Nephron (organoid): Measurements from ENCODE around the gene HCAR1.

ENCODE experiments used
- H3K27ac Mint-ChIP-seq, 3 experiments: 2 replicates each; pipeline ENCODE4 v1.8.0; 2020; ENCODE audit warnings: mixed read lengths in 3 of 3, mild to moderate bottlenecking in 2 of 3, moderate library complexity in 1 of 3
- H3K27me3 Mint-ChIP-seq: 2 replicates; pipeline ENCODE4 v1.8.0; 2021; ENCODE audit warnings: low read depth, mild to moderate bottlenecking, moderate library complexity, mixed read lengths
- H3K36me3 Mint-ChIP-seq: 2 replicates; pipeline ENCODE4 v1.8.0; 2020; ENCODE audit warnings: low read depth, mixed read lengths
- H3K4me1 Mint-ChIP-seq: 2 replicates; pipeline ENCODE4 v1.8.0; 2020; ENCODE audit warnings: mixed read lengths
- H3K4me3 Mint-ChIP-seq, 3 experiments: 2 replicates each; pipeline ENCODE4 v1.8.0; 2020; ENCODE audit warnings: mild to moderate bottlenecking in 3 of 3, mixed read lengths in 3 of 3, moderate library complexity in 2 of 3
- H3K9me3 Mint-ChIP-seq: 2 replicates; pipeline ENCODE4 v1.8.0; 2020; ENCODE audit warnings: mixed read lengths
- TF ChIP-seq, protein P1 (sequence below), 3 experiments: fragments of 200-600 bp; sonication (generic); IDR thresholded peaks; one replicate each; pipeline ENCODE4 v1.5.0; 2021; ENCODE audit warnings: antibody characterized with exemption in 3 of 3; ENCODE audit not compliant: unreplicated experiment in 3 of 3

Gene HCAR1

DNA sequence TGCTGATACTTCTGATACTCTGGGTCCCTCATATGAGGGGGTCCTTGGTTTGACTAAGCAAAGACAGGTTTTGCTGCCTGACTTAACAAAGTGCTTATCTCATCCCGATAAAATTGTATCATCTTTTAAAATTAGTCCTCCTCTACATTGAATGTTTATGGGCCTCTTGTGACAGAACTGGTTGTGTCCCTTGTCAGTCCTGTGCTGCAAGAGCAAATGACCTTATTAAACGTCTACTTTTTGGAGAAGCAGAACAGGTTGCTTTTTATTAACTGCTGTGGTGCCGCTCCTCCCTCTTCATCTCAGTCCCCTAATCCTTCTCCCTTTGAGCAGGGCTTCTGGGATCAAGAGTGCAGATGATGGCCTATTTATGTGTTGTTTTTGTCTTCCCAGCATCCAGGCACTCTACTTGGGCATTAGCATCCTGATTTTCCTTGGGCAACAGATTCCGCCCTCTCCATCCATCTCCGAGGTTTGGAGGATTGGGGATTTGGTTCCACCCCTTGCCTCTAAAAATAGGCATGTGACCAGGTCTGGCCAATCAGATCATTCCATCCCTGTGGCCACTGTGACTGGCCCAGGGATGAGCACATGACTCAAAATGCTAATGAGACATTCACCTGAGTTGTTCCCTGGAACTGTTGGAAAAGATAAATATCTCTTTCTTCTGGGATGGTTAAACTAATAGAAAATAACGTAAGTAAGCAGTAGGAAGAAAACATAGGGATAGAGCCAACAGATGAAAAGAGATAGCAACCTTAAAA lies 19.1 kb upstream of the HCAR1 start:
- Mint-ChIP-seq H3K36me3 (peaks cover 11% of the 10 kb centered on the region), H3K27me3 (no peaks in the 10 kb centered on the region)
- TF ChIP-seq, protein P1, sequence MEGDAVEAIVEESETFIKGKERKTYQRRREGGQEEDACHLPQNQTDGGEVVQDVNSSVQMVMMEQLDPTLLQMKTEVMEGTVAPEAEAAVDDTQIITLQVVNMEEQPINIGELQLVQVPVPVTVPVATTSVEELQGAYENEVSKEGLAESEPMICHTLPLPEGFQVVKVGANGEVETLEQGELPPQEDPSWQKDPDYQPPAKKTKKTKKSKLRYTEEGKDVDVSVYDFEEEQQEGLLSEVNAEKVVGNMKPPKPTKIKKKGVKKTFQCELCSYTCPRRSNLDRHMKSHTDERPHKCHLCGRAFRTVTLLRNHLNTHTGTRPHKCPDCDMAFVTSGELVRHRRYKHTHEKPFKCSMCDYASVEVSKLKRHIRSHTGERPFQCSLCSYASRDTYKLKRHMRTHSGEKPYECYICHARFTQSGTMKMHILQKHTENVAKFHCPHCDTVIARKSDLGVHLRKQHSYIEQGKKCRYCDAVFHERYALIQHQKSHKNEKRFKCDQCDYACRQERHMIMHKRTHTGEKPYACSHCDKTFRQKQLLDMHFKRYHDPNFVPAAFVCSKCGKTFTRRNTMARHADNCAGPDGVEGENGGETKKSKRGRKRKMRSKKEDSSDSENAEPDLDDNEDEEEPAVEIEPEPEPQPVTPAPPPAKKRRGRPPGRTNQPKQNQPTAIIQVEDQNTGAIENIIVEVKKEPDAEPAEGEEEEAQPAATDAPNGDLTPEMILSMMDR (IDR thresholded peaks at IDR 0.05; ENCODE audit: unreplicated experiment in 3 of 3): no peak

DNA sequence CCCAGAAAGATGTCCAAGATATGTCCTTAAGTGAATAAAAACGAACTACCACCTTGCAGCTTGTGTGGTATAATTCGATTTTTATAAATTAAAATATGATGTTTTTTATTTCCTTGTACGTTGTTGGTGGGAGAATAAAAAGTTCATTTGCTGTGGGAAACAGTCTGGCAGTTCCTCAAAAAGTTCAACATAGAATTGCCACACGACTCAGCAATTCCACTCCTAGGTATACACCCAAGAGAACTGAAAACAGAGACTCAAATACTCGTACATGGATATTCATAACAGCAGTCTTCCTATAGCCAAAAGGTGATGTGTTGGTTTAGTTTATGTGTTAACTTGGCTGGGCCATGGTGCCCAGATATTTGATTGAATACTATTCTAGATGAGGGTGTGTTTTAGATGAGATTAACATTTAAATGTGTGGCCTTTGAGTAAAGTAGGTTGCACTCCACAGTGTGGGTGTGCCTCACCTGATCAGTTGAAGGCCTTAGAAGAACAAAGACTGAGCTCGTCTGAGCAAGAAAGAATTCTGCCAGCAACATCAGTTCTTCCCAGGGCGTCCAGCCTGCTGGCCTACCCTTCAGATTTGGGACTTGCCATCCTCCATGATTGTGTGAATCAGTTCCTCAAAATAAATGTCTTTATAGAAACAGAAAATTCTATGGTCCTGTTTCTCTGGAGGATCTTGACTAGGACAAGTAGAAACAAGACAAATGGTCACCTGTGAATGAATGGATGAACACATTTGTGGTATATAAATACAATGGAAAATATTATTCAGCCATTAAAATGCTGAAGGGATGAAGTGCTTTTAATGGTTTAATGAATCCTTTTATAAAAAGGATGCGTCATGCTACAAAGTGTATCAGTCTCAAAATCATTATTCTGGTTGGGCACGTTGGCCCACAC lies 16.8 kb upstream of the HCAR1 start:
- Mint-ChIP-seq H3K27ac (no peak overlapping the region), H3K4me1 (peaks cover 9% of the 10 kb centered on the region), H3K27me3 (no peaks in the 10 kb centered on the region)

More for the DNA sequence above, 19.1 kb upstream of the HCAR1 start:
- Mint-ChIP-seq H3K9me3 (no peaks in the 10 kb centered on the region), H3K4me3 (peak overlapping the region; percentile 32 to 69 (median 54)), H3K4me1 (peaks cover 23% of the 10 kb centered on the region), H3K27ac (peak overlapping the region in 2 of 3 experiments; percentile 29 to 37)

DNA sequence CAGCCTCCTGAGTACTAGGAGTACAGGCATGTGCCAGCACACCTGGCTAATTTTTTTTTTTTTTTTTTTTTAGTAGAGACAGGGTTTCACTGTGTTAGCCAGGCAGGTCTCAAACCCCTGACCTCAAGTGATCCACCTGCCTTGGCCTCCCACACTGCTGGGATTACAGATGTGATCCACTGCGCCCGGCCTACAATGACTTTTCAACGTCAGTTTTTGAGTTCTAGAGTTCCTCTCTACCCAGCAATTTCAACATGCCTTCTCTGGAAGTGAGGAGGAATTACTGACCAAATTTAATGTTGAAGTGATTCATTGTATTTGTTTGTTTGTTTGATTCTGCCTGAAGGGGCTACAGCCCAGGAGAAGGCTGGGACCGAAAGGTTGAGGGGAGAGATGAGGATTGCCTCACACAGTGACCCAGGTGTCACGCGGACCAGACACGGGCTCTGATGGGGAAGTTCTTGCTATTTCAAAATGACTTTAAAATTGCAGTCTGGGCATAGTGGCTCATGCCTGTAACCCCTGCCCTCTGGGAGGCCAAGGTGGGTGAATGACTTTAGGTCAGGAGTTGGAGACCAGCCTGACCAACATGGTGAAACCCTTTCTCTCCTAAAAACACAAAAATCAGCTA lies 13.4 kb upstream of the HCAR1 start:
- Mint-ChIP-seq H3K27me3 (no peaks in the 10 kb centered on the region), H3K4me3 (no peak overlapping the region), H3K9me3 (no peaks in the 10 kb centered on the region), H3K4me1 (no peaks in the 10 kb centered on the region), H3K27ac (no peak overlapping the region), H3K36me3 (no peaks in the 10 kb centered on the region)
- TF ChIP-seq, protein P1 (IDR thresholded peaks at IDR 0.05; ENCODE audit: unreplicated experiment in 3 of 3): no peak

More for the DNA sequence above, 16.8 kb upstream of the HCAR1 start:
- no peaks in the 10 kb centered on the region for H3K36me3 Mint-ChIP-seq
- no peaks in the 10 kb centered on the region for H3K9me3 Mint-ChIP-seq
- no peak overlapping the region for H3K4me3 Mint-ChIP-seq
- TF ChIP-seq, protein P1 (IDR thresholded peaks at IDR 0.05; ENCODE audit: unreplicated experiment in 3 of 3): no peak

DNA sequence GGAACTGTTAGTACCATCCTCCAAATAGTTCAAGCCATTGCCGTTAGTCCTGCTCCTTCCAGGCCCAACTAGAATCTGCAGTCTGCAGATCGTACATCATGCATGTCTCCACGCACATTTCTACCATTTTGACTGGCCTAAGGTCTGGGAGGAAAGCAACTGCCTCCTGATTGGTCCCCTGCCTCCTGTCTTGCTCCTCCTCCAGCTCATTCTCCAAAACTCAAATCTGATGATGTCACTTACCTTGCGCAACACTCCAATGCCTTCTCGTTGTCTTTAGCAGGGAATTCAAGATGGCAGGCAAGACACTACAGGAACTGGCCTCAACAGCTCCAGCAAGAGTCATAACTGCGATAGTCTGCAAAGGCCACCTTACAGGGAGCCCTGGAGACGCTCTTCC lies 9.7 kb upstream of the HCAR1 start:
- H3K27ac Mint-ChIP-seq: no peak overlapping the region
- H3K9me3 Mint-ChIP-seq: no peaks in the 10 kb centered on the region
- H3K27me3 Mint-ChIP-seq: no peaks in the 10 kb centered on the region
- no peaks in the 10 kb centered on the region for H3K36me3 Mint-ChIP-seq
- H3K4me1 Mint-ChIP-seq: no peaks in the 10 kb centered on the region
- TF ChIP-seq, protein P1 (IDR thresholded peaks at IDR 0.05; ENCODE audit: unreplicated experiment in 3 of 3): no peak
- H3K4me3 Mint-ChIP-seq: no peak overlapping the region

DNA sequence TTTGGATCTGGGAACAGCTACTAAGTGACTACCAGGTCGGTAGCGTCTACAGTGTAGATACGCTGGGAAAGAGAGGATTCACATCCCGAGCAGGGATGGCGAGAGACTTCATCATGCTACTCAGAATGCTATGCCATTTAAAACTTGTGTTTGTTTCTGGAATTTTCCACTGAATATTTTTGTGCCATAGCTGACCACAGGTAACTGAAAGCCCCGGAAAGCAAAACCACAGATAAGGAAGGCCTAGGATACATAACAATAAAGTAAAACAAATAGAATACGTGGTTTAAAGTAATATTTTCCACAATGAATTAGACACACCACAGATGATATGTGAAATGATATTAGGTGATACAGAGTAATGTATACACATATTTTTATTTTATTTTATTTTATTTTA lies 7.9 kb upstream of the HCAR1 start:
- Mint-ChIP-seq H3K27me3 (no peaks in the 10 kb centered on the region), H3K9me3 (no peaks in the 10 kb centered on the region), H3K4me1 (no peaks in the 10 kb centered on the region), H3K36me3 (no peaks in the 10 kb centered on the region), H3K4me3 (no peak overlapping the region), H3K27ac (no peak overlapping the region)
- TF ChIP-seq, protein P1 (IDR thresholded peaks at IDR 0.05; ENCODE audit: unreplicated experiment in 3 of 3): no peak
